G401 (cell line): Measurements from ENCODE around the gene BCL2A1. TPM values are rescaled to one million over a fixed set of nuclear protein-coding genes. Genes with fewer than 3 reads are reported as not detected.

ENCODE experiments used
- DNase-seq: peaks from one replicate; pipeline ENCODE4 v3.0.0-alpha.2; 2015; ENCODE audit warnings: low spot score
- in situ Hi-C: cut with HindIII; loops from 2 replicates; pipeline ENCODE4 v1.10.0; 2016; ENCODE audit warnings: low sequenced_read_pairs, mixed read lengths
- total RNA-seq: library from RNA; depleted of rRNA; stranded (reverse); fragments of >200 nt; shearing (Covaris generic); gene quantifications from 2 replicates; pipeline ENCODE4 v1.2.3, GENCODE V29; 2014

BCL2A1 gene
- total RNA-seq, 1 experiment from 2014 or later, result not detected

- in situ Hi-C loops, result no loop called here
These were observed 19.4 kb upstream of the BCL2A1 start for GRCh38 chr15:79990280-79990996.

GRCh38 chr15:79989682-79990081 lies 18.7 kb upstream of the BCL2A1 start:
- in situ Hi-C loops, result no loop called here
- DNase-seq, result no peak

More at GRCh38 chr15:79990280-79990996, 19.4 kb upstream of the BCL2A1 start:
- no peak for DNase-seq

GRCh38 chr15:79989183-79989582 lies 18.2 kb upstream of the BCL2A1 start:
- DNase-seq, result no peak
- in situ Hi-C loops, result no loop called here

GRCh38 chr15:79988448-79989117 lies 17.6 kb upstream of the BCL2A1 start:
- DNase-seq, result no peak
- in situ Hi-C loops, result no loop called here

DNA sequence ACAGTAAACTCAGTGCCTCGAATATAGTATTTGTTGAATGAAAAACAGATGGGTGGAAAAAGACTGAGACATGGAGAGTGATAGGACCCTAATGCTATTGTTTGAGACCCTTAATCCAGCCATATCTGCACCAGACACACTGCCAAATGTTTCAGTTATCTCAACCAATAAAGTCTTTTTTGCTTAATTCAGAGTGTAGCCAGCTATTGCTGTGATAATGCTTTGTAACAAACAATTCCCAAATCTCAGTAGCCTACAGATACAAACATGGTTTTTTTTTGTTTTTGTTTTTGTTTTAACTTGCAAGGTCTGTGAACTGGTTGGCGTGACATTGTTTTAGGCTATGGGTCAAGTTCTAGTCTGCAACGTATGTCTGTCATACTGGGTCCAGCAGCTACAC lies 17.0 kb upstream of the BCL2A1 start:
- no peak for DNase-seq
- in situ Hi-C loops, result no loop called here

DNA sequence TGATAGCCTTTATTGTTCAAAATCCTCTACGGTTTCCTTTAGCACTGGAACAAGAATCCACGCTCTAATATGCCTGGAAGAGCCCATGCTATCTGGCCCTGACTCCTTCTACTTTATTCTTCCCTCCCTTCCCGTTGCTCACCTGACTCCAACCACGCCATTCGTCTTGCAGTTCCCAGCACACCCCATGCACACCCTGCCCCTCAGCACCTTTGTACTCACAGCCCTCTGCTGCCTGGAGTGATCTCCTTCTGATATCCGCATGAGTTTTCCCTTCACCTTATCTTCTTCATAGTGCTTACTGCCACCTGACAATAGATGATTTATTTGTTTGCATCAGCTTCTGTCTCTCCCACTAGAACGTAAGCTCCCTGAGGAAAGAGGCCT lies 16.6 kb upstream of the BCL2A1 start:
- in situ Hi-C loops, result no loop called here
- no peak for DNase-seq

- no peak for DNase-seq
- in situ Hi-C loops, result no loop called here
These were observed 10.9 kb upstream of the BCL2A1 start for GRCh38 chr15:79981831-79982455.

GRCh38 chr15:79978655-79979514 lies 7.9 kb upstream of the BCL2A1 start:
- DNase-seq, result no peak
- in situ Hi-C loops, result no loop called here

GRCh38 chr15:79978260-79978654 lies 7.3 kb upstream of the BCL2A1 start:
- no peak for DNase-seq
- in situ Hi-C loops, result no loop called here

DNA sequence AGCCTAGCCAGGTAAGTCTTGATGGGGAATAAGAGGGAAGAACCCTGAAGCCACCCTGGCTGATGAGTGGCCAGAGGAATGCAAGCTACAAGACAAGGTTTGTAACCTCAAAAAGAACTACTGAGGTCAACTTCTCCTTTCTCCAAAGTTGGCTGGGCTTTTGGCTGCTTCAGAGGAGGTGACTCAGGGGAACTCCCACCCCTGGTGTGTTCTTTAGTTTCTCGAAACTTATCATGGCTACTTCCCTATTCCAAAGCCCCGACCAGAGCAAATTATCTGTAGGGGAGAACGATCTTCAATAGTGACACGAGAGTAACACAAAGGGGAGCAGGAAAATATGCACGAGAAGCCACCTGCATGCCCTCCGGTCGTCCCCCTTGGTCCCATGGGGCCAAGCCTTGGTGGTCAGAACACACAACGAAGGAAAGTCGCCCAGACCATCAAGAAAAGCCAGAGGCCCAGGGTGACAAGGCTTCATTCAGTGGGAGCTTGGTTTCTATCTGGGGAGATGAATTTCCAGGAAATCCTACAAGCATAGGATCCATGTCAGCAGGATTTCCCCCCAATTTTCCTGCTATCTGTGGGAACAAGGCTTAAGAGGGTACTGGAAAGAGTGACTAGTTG lies 6.5 kb upstream of the BCL2A1 start:
- DNase-seq, result no peak
- in situ Hi-C loops, result no loop called here

GRCh38 chr15:79973456-79974195 lies 2.6 kb upstream of the BCL2A1 start:
- in situ Hi-C loops, result no loop called here

DNA sequence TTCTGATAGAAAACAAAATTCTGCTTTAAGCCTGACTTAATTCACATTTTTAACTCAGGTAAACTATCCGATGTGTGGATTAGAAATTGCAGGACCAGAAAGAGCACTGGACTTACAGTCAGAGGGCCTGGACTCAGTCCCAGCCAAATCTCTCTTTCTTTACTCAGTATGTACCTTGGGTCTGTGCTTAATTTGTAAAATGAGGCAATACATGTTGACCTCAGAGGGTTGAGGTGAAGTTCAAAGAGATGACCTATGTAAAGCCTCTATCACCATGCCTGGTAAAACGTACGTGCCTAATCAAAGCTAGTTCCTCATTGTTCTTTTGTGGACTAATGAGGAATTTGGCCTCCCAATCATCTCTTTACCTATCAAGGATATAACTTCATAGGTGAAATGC lies 1.9 kb upstream of the BCL2A1 start:
- no peak for DNase-seq
- in situ Hi-C loops, result no loop called here

More at GRCh38 chr15:79973456-79974195, 2.6 kb upstream of the BCL2A1 start:
- no peak for DNase-seq

GRCh38 chr15:79970181-79970580 lies 815 bp downstream of the BCL2A1 start:
- in situ Hi-C loops, result no loop called here

DNA sequence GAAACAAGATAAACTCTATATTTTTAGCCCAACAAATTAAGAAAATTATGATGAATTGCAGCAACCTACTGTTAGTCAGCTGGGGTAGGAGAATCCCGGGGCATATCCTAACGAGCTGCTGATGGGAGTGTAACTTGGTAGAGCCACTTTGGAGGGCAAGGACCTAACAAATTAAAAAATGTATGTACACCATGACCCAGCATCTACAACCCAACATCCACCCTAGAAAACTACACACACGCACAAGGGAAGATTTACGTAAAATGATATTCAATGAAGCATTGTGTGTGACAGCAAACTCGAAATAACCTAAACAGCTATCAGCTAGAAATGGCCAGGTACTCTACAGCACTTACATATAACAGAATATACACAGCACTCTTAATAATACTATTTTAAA lies 1.9 kb downstream of the BCL2A1 start:
- DNase-seq, result no peak
- in situ Hi-C loops, result no loop called here

More at GRCh38 chr15:79970181-79970580, 815 bp downstream of the BCL2A1 start:
- DNase-seq, result no peak

- DNase-seq, result no peak
- in situ Hi-C loops, result no loop called here
These were observed 3.5 kb downstream of the BCL2A1 start for GRCh38 chr15:79967298-79968182.

- DNase-seq, result no peak
- in situ Hi-C loops, result no loop called here
These were observed 4.2 kb downstream of the BCL2A1 start for GRCh38 chr15:79966634-79967297.
